Measurements from ENCODE around the gene TAF4. TPM values are rescaled to one million over a fixed set of nuclear protein-coding genes. Genes with fewer than 3 reads are reported as not detected.

Gene TAF4
- total RNA-seq, 1 experiment from 2014 or later = 64.3 TPM

- Mint-ChIP-seq H3K27ac (ENCODE audit: unreplicated experiment) (peak overlapping the region; percentile 9), H3K36me3 (ENCODE audit: insufficient read depth, unreplicated experiment) (peaks cover 50% of the 10 kb centered on the region), H3K27me3 (ENCODE audit: unreplicated experiment) (no peaks in the 10 kb centered on the region), H3K4me1 (ENCODE audit: low read depth, unreplicated experiment) (peaks cover 7% of the 10 kb centered on the region), H3K9me3 (ENCODE audit: low read depth, unreplicated experiment) (peaks cover 2% of the 10 kb centered on the region), H3K4me3 (ENCODE audit: low read depth, unreplicated experiment) (no peak overlapping the region)
- peak; percentile 51 for TF ChIP-seq CTCF (IDR thresholded peaks at IDR 0.05; ENCODE audit: unreplicated experiment)
- CTCF ChIA-PET = no interaction called here
- peak; percentile 65 for DNase-seq
- intact Hi-C loops (cut with micrococcal nuclease; ENCODE audit: unreplicated experiment) = no loop called here
- BruUV-seq (replicated peaks) = no TSS peak
Observed at GRCh38 chr20:61980647-61981583, 84.8 kb downstream of the TAF4 start.

- no peak overlapping the region for H3K27ac Mint-ChIP-seq (ENCODE audit: unreplicated experiment)
- no peak overlapping the region for H3K4me3 Mint-ChIP-seq (ENCODE audit: low read depth, unreplicated experiment)
- intact Hi-C loops (cut with micrococcal nuclease; ENCODE audit: unreplicated experiment) = no loop called here
- peaks cover 52% of the 10 kb centered on the region for H3K36me3 Mint-ChIP-seq (ENCODE audit: insufficient read depth, unreplicated experiment)
- DNase-seq = no peak
- H3K4me1 Mint-ChIP-seq (ENCODE audit: low read depth, unreplicated experiment) = peaks cover 7% of the 10 kb centered on the region
- BruUV-seq (replicated peaks) = no TSS peak
- peaks cover 2% of the 10 kb centered on the region for H3K9me3 Mint-ChIP-seq (ENCODE audit: low read depth, unreplicated experiment)
- no peak for TF ChIP-seq CTCF (IDR thresholded peaks at IDR 0.05; ENCODE audit: unreplicated experiment)
- no peaks in the 10 kb centered on the region for H3K27me3 Mint-ChIP-seq (ENCODE audit: unreplicated experiment)
- CTCF ChIA-PET = no interaction called here
Observed at GRCh38 chr20:61979701-61980635, 85.7 kb downstream of the TAF4 start.

GRCh38 chr20:61979090-61979489 is 86.6 kb downstream of the TAF4 start:
- no peak overlapping the region for H3K27ac Mint-ChIP-seq (ENCODE audit: unreplicated experiment)
- TF ChIP-seq CTCF (IDR thresholded peaks at IDR 0.05; ENCODE audit: unreplicated experiment) = no peak

GRCh38 chr20:61978491-61978890 is 87.2 kb downstream of the TAF4 start:
- H3K27me3 Mint-ChIP-seq (ENCODE audit: unreplicated experiment) = no peaks in the 10 kb centered on the region
- peaks cover 2% of the 10 kb centered on the region for H3K9me3 Mint-ChIP-seq (ENCODE audit: low read depth, unreplicated experiment)
- BruUV-seq (replicated peaks) = no TSS peak
- intact Hi-C loops (cut with micrococcal nuclease; ENCODE audit: unreplicated experiment) = no loop called here
- peaks cover 51% of the 10 kb centered on the region for H3K36me3 Mint-ChIP-seq (ENCODE audit: insufficient read depth, unreplicated experiment)
- CTCF ChIA-PET = no interaction called here
- H3K4me1 Mint-ChIP-seq (ENCODE audit: low read depth, unreplicated experiment) = peaks cover 7% of the 10 kb centered on the region
- TF ChIP-seq CTCF (IDR thresholded peaks at IDR 0.05; ENCODE audit: unreplicated experiment) = no peak
- no peak overlapping the region for H3K4me3 Mint-ChIP-seq (ENCODE audit: low read depth, unreplicated experiment)
- DNase-seq = no peak
- H3K27ac Mint-ChIP-seq (ENCODE audit: unreplicated experiment) = no peak overlapping the region

More at GRCh38 chr20:61979090-61979489, 86.6 kb downstream of the TAF4 start:
- Mint-ChIP-seq H3K36me3 (ENCODE audit: insufficient read depth, unreplicated experiment) (peaks cover 51% of the 10 kb centered on the region), H3K9me3 (ENCODE audit: low read depth, unreplicated experiment) (peaks cover 2% of the 10 kb centered on the region), H3K4me3 (ENCODE audit: low read depth, unreplicated experiment) (no peak overlapping the region), H3K27me3 (ENCODE audit: unreplicated experiment) (no peaks in the 10 kb centered on the region), H3K4me1 (ENCODE audit: low read depth, unreplicated experiment) (peaks cover 7% of the 10 kb centered on the region)
- intact Hi-C loops (cut with micrococcal nuclease; ENCODE audit: unreplicated experiment) = no loop called here
- BruUV-seq (replicated peaks) = no TSS peak
- no peak for DNase-seq
- CTCF ChIA-PET = no interaction called here
